HG03442 (cell line): Measurements from ENCODE around the gene DOHH.

Experiments
- ATAC-seq: cut with Tn5 transposase; IDR thresholded peaks from one replicate; pipeline ENCODE4 v1.9.1; 2021; ENCODE audit warnings: mild to moderate bottlenecking, moderate library complexity; ENCODE audit not compliant: unreplicated experiment

DOHH gene

GRCh38 chr19:3443840-3444694 is 56.4 kb downstream of the DOHH start:
- no peak for ATAC-seq

GRCh38 chr19:3442487-3443071 is 57.9 kb downstream of the DOHH start:
- no peak for ATAC-seq

DNA sequence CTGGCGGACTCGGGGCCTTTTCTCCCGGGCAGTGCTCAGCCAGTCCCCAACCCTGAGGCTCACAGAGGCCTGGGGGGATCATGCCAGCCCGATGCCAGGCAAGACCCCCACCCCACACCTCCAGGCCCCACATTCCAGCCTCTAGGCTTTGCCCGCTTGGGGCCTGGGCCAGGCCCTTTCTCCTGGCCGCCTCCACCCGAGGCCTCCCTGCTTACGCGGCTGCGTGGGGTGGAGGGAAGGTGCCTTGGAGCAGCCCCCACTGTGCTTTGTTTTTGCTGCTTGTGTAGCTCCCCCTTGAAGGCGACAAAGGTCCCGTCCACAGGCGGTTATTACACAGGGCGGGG is 58.5 kb downstream of the DOHH start:
- no peak for ATAC-seq

DNA sequence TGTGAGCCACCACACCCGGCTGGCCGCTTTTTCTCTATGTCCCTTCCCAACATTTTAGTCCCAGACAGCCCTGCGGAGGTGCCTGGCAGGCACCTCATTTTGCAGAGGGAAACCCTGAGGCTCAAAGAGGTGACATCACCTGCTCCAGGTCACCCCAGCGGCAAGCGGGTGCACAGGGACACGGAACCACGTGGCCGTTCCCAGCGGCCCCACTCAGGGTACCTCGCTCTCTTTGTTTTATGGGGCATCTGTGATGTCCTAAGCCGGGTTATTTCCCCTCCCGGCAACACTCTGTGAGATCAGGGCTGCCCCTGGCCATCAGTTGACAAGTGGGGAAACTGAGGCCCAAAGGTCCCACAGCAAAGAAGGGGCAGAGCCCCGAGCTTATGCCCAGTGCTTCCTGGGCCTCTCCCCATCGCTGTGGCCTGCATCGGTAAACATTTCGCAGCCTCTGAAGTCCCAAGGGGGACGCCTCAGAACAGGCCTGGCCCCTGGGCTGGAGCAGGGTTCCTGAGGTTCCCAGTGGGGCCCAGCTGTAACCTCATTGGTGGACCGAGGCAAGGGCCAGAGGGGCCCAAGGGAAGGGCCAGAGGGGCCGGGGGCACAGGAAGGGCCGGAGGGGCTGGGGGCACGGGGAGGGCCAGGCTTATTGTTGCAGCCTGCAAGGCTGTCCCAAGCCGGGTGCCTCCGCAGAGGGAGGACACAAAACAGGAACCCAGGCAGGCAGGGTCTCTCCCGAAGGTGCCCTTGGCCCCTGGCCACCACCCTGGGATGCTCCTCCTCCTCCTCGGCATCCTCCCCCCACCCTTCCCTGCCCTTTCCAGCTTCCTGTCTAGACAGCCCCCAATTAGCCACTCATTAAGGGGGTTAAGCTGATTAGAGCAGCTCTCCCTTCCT is 59.1 kb downstream of the DOHH start:
- ATAC-seq, result no peak
